GM23248 (cell line): ENCODE results near the gene SULT1A2.

Source experiments
- EZH2 ChIP-seq: fragments of 200-600 bp; sonication (generic); IDR thresholded peaks from 2 replicates; pipeline ENCODE4 v1.6.1; 2018; ENCODE audit warnings: antibody characterized with exemption, mild to moderate bottlenecking; ENCODE audit not compliant: insufficient read depth, poor library complexity, severe bottlenecking
- EZH2phosphoT487 ChIP-seq: fragments of 200-600 bp; sonication (generic); IDR thresholded peaks from 2 replicates; pipeline ENCODE4 v1.6.1; 2018; ENCODE audit warnings: antibody characterized with exemption, moderate library complexity, mild to moderate bottlenecking, low read depth; ENCODE audit not compliant: insufficient read depth

- TF ChIP-seq EZH2, result no peak
- TF ChIP-seq EZH2phosphoT487, result no peak
Measured at GRCh38 chr16:28589930-28590329, 6.9 kb downstream of the SULT1A2 start.
